Body of pancreas (tissue), 4 donors: ENCODE results near the gene CRX. TPM values are rescaled to one million over a fixed set of nuclear protein-coding genes. Genes with fewer than 3 reads are reported as not detected.

Experiments
- ATAC-seq: fragments of 150-250 bp; one replicate; pipeline ENCODE4 v1.9.1; 2016
- DNase-seq, 4 donors: peaks; one replicate each; pipeline ENCODE4 v3.0.0-alpha.2; 2019
- H3K27ac ChIP-seq, 4 donors: fragments of 200-600 bp; sonication (generic); 1 replicate in 3 of 4; 2 replicates in 1 of 4; pipeline versions ENCODE4 v1.5.1 to v1.6.1; 2016 to 2019; ENCODE audit warnings: mild to moderate bottlenecking in 1 of 4, mixed read lengths in 1 of 4, moderate library complexity in 1 of 4
- H3K27me3 ChIP-seq, 2 donors: fragments of 200-600 bp; sonication (generic); one replicate each; pipeline ENCODE4 v1.6.0; 2016; ENCODE audit warnings: mild to moderate bottlenecking in 1 of 2
- H3K36me3 ChIP-seq, 2 donors: fragments of 200-600 bp; sonication (generic); replicated peaks in 1 of 2; 2 replicates each; pipeline ENCODE4 v1.5.1; 2016; ENCODE audit warnings: low read depth in 2 of 2; ENCODE audit not compliant: insufficient read depth in 1 of 2
- H3K4me1 ChIP-seq: fragments of 200-600 bp; sonication (generic); one replicate; pipeline ENCODE4 v1.6.0; 2016
- H3K4me3 ChIP-seq, 2 donors: fragments of 200-600 bp; sonication (generic); 1 replicate in 1 of 2; 2 replicates in 1 of 2; pipeline ENCODE4 v1.5.1; 2016 to 2019
- H3K9me3 ChIP-seq, 3 donors: fragments of 200-600 bp; sonication (generic); 1 replicate in 2 of 3; 2 replicates in 1 of 3; pipeline ENCODE4 v1.5.1; 2016
- CTCF ChIP-seq, 7 experiments: fragments of 450-650 bp in 4 of 7; fragments of 200-600 bp in 3 of 7; sonication (generic) in 3 of 7; IDR thresholded peaks; one replicate each; pipeline ENCODE4 v1.5.1; 2016 to 2019; ENCODE audit warnings: antibody characterized with exemption in 7 of 7
- POLR2A ChIP-seq, 3 donors: fragments of 450-650 bp; IDR thresholded peaks; one replicate each; pipeline ENCODE4 v1.6.1; 2016; ENCODE audit warnings: antibody characterized with exemption in 3 of 3, mild to moderate bottlenecking in 2 of 3
- WGBS, 2 donors: methylation state at CpG; one replicate each; pipeline ENCODE4 v1.1.5; 2017; 5-methylcytosine and 5-hydroxymethylcytosine counted together
- intact Hi-C: fragments of 100-400 bp; cut with DNase I; formaldehyde crosslinking; loops from one replicate; pipeline ENCODE4 v1.15.1; 2023
- total RNA-seq, 2 donors: library from RNA; depleted of rRNA; stranded (reverse); fragments of >200 nt; gene quantifications; one replicate each; pipeline ENCODE4 v1.1.0, GENCODE V29; 2016

The CRX gene
- total RNA-seq, 2 donors from 2014 or later, result not detected

GRCh38 chr19:47882890-47883289 lies 61.2 kb downstream of the CRX start:
- ATAC-seq, result no peak
- no peaks in the 10 kb centered on the region for H3K27me3 ChIP-seq
- no peak for DNase-seq
- WGBS, 2 donors, result 29 to 37% methylated on average over 3 of the region's 3 CpGs
- intact Hi-C loops, result no loop called here
- no peak overlapping the region for H3K4me3 ChIP-seq
- no peaks in the 10 kb centered on the region for H3K9me3 ChIP-seq
- no peaks in the 10 kb centered on the region for H3K4me1 ChIP-seq
- H3K36me3 ChIP-seq, result no peaks in the 10 kb centered on the region
- H3K27ac ChIP-seq, result no peak overlapping the region
- TF ChIP-seq CTCF (IDR thresholded peaks at IDR 0.05) (no peak), POLR2A (IDR thresholded peaks at IDR 0.05) (no peak)

- Histone ChIP-seq H3K4me3 (no peak overlapping the region), H3K4me1 (no peaks in the 10 kb centered on the region), H3K27ac (no peak overlapping the region), H3K36me3 (no peaks in the 10 kb centered on the region), H3K27me3 (no peaks in the 10 kb centered on the region), H3K9me3 (no peaks in the 10 kb centered on the region)
- ATAC-seq, result no peak
- intact Hi-C loops, result no loop called here
- no peak for TF ChIP-seq POLR2A (IDR thresholded peaks at IDR 0.05)
- no peak for TF ChIP-seq CTCF (IDR thresholded peaks at IDR 0.05)
- DNase-seq, result no peak
- 81 to 93% methylated on average over 5 of the region's 5 CpGs for WGBS, 2 donors
Observed at GRCh38 chr19:47885067-47885463, 63.3 kb downstream of the CRX start.

GRCh38 chr19:47886010-47886559 lies 64.3 kb downstream of the CRX start, which contains the start of gene SULT2A1:
Gene SULT2A1, minus strand, starts transcription at chr19:47886315. Its CDS starts 58 bp downstream, at chr19:47886257.
- ATAC-seq, result no peak
- 33 to 38% methylated on average over 12 of the region's 12 CpGs for WGBS, 2 donors
- Histone ChIP-seq H3K27ac (no peak within 1 kb of the TSS), H3K4me3 (no peak within 1 kb of the TSS), H3K4me1 (no peaks in the 10 kb centered on the region), H3K36me3 (no peaks in the 10 kb centered on the region), H3K27me3 (no peaks in the 10 kb centered on the region), H3K9me3 (no peaks in the 10 kb centered on the region)
- intact Hi-C loops, result no loop called here
- DNase-seq, result no peak
- TF ChIP-seq POLR2A (IDR thresholded peaks at IDR 0.05) (no peak), CTCF (IDR thresholded peaks at IDR 0.05) (no peak)

- ATAC-seq (no peak), DNase-seq (no peak)
- intact Hi-C loops, result no loop called here
- 84 to 85% methylated on average over 7 of the region's 7 CpGs for WGBS, 2 donors
- Histone ChIP-seq H3K4me1 (peaks cover 12% of the 10 kb centered on the region), H3K27ac (peak overlapping the region in 1 of 4 donors; percentile 44), H3K9me3 (no peaks in the 10 kb centered on the region), H3K36me3 (no peaks in the 10 kb centered on the region), H3K4me3 (no peak overlapping the region), H3K27me3 (no peaks in the 10 kb centered on the region)
- TF ChIP-seq CTCF (IDR thresholded peaks at IDR 0.05), result no peak
- TF ChIP-seq POLR2A (IDR thresholded peaks at IDR 0.05), result no peak
Observed at GRCh38 chr19:47890865-47891621, 69.3 kb downstream of the CRX start.

GRCh38 chr19:47891622-47891922 lies 69.8 kb downstream of the CRX start:
- Histone ChIP-seq H3K27me3 (no peaks in the 10 kb centered on the region), H3K4me1 (peaks cover 12% of the 10 kb centered on the region), H3K36me3 (no peaks in the 10 kb centered on the region), H3K27ac (peak overlapping the region in 2 of 4 donors; percentile 44 to 47), H3K9me3 (no peaks in the 10 kb centered on the region), H3K4me3 (no peak overlapping the region)
- DNase-seq (no peak), ATAC-seq (no peak)
- WGBS, 2 donors, result 50 to 54% methylated on average over 2 of the region's 2 CpGs
- intact Hi-C loops, result no loop called here
- TF ChIP-seq CTCF (IDR thresholded peaks at IDR 0.05) (no peak), POLR2A (IDR thresholded peaks at IDR 0.05) (no peak)
